ENCODE results near the gene SUCO.
"Not testable (repeated sequence)": the region's sequence is repeated elsewhere in the genome, so short reads cannot be mapped to it uniquely, and the experiment has no call there.

The SUCO gene, protein sequence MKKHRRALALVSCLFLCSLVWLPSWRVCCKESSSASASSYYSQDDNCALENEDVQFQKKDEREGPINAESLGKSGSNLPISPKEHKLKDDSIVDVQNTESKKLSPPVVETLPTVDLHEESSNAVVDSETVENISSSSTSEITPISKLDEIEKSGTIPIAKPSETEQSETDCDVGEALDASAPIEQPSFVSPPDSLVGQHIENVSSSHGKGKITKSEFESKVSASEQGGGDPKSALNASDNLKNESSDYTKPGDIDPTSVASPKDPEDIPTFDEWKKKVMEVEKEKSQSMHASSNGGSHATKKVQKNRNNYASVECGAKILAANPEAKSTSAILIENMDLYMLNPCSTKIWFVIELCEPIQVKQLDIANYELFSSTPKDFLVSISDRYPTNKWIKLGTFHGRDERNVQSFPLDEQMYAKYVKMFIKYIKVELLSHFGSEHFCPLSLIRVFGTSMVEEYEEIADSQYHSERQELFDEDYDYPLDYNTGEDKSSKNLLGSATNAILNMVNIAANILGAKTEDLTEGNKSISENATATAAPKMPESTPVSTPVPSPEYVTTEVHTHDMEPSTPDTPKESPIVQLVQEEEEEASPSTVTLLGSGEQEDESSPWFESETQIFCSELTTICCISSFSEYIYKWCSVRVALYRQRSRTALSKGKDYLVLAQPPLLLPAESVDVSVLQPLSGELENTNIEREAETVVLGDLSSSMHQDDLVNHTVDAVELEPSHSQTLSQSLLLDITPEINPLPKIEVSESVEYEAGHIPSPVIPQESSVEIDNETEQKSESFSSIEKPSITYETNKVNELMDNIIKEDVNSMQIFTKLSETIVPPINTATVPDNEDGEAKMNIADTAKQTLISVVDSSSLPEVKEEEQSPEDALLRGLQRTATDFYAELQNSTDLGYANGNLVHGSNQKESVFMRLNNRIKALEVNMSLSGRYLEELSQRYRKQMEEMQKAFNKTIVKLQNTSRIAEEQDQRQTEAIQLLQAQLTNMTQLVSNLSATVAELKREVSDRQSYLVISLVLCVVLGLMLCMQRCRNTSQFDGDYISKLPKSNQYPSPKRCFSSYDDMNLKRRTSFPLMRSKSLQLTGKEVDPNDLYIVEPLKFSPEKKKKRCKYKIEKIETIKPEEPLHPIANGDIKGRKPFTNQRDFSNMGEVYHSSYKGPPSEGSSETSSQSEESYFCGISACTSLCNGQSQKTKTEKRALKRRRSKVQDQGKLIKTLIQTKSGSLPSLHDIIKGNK (N-terminal part only)

GRCh38 chr1:172532700-172533512, at the start of gene SUCO:
Gene SUCO (plus strand): TSS chr1:172533150. CDS start chr1:172533436, 286 bp downstream.
- peak; percentile 100 for DNase-seq

GRCh38 chr1:172483448-172483847, 49.5 kb upstream of the SUCO start:
- no peak for DNase-seq

- peak; percentile 32 to 63 for DNase-seq
Measured at GRCh38 chr1:172484252-172484651, 48.7 kb upstream of the SUCO start.

- DNase-seq, result peak; percentile 47 to 69
Measured at GRCh38 chr1:172485626-172486025, 47.3 kb upstream of the SUCO start.

- no peak for DNase-seq
Measured at GRCh38 chr1:172486805-172487454, 46.0 kb upstream of the SUCO start.

DNA sequence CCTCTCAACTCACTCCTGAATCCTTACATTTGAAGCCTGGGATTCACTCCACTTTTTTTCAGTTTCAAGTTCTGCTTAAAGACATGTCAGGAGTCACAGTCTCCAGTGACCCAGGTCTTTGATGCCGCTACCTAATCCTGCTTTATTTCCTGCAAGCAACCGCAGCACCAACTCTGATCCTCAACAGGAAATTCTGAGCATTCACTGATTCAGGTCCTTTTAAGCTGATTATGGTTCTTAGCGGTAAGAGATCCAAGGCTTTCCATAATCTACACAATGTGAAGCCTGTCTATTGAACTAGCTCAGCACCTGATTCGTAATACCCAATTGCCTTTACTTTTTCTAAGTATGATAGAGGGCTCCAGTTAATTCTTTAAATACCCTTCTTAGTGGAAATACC, 45.4 kb upstream of the SUCO start:
- DNase-seq, result no peak

- DNase-seq, result no peak
Measured at GRCh38 chr1:172488393-172488792, 44.6 kb upstream of the SUCO start.

GRCh38 chr1:172489847-172490246, 43.1 kb upstream of the SUCO start:
- no peak for DNase-seq

- no peak for DNase-seq
Measured at GRCh38 chr1:172492421-172492820, 40.5 kb upstream of the SUCO start.

DNA sequence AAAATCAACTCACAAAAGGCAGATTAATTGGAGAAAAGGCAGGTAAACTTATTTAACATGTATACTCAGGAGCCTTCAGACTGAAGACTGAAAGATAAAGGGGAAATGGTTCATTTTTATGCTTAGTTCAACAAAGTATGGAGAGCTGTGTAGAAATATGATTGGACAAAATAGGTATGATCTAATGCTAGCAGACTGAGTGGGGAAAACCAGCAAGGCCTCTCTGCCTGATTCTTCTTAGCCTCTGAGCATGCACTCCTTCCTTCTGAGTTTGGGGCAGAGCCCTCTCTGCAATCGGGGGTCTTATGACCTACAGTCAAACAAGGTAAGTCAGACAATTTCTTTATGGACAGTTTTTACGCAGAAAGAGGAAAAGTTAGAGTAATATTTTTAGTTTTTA, 38.8 kb upstream of the SUCO start:
- no peak for DNase-seq

DNA sequence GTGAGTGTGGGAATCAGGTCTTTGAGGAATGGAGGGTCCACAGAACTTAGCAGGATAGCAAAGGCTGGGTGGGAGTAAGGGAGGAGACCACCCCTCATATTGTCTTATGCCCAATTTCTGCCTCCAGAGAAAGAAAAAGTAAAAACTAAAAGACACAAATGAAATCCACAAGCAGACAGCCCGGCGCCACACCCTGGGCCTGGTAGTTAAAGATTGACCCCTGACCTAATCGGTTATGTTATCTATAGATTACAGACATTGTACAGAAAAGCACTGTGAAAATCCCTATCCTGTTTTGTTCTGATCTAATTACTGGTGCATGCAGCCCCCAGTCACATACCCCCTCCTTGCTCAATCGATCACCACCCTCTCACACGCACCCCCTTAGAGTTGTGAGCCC, 36.8 kb upstream of the SUCO start:
- DNase-seq, result not testable (repeated sequence)

DNA sequence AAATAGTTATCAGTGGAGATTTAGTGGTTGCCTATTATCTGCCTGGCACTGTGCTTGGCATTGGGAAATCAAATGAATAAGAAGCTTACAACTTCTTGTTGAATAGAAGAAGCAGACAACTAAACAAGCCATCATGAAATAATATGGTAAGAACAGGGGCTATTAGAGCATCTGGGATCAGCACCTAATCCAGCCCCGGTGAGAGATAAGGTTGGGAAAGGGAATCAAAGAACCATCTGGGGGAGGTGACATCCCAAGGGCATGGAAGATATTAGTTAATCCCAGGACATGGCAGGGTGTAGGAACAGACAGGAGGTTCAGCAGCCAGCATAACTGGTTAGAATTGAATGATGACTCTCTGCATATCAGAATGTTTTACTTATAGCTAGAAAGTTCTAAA, 36.3 kb upstream of the SUCO start:
- DNase-seq, result no peak

DNA sequence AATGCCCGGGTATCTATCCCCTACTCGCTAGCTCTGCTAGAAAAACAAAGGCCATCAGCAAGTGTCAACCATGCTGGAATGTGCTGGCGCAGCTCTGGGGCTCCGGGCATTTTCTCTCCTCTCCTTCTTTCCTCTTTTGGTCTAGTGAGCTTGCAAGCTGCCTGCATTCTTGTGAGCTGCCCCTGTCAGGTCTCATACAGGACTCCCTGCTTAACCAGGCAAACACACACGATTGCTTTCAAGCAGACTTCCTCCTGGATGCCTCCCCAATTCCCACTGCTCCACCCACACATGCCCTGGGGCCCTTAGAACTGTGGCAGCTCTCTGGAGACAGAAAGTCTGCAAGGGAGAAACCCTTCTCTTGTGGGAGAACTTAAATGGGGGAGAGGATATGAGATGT, 35.7 kb upstream of the SUCO start:
- DNase-seq, result peak; percentile 45 to 65

DNA sequence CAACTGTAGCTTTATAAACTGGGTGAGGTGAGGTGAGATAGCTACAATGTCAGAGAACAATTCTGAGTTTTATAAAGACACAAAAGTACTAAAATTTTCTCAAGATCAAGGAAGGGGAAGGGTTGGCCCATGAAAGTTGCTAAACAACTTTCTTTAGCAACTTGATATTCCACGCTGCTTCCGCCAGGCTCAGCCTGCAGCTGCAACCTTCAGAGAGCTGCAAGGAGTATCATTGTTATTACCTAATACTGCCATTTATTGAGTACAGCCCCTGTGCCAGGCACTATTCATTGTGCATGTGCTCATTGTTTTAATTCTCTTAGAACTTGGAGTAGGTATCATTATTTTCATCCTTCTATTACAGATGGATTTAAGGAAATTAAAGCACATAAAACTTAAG, 34.1 kb upstream of the SUCO start:
- no peak for DNase-seq

DNA sequence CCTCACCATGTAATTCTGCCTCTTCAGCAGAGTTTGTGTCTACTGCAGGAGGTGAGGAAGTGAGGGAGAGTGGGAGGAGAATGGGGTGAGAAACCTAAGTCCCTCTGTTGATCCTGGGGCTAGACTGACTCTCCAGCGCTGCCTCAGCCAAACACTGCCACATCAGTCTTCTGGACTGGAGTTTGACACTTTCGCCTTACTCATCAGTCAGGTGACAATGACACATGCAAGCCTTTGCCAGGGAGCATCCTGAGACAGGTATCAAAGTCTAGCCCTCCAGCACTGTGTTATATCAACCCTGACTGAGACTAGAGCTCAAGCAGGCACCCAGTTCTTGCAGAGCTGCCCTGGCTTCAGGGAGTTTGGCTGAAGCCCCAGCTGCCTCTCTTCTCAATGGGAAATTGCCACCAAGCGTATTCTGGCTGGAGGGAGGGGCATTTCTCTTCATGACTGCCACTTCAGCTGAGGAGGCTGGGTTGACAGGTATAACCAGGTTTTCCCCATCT, 33.3 kb upstream of the SUCO start:
- DNase-seq, result no peak

- DNase-seq, result no peak
Measured at GRCh38 chr1:172500207-172500606, 32.7 kb upstream of the SUCO start.

DNA sequence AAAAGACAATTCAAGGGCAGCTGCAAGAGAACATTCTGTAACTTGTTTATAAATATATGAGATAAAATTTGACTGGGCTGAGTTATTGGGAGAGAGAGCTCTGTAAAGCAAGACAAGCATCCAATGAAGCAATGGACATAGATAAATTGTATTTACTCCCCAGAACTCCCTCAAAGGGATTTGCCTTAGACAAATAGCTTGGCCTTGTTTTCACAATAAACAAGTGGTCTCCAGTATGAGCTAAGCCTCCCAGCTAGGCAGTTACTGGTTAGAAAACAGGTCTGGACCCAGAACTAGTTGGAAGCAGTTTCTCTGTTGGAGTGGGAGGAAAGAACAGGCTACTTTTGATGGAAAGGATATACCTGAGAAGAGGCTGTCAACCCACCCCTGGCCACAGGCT, 25.2 kb upstream of the SUCO start:
- no peak for DNase-seq

DNA sequence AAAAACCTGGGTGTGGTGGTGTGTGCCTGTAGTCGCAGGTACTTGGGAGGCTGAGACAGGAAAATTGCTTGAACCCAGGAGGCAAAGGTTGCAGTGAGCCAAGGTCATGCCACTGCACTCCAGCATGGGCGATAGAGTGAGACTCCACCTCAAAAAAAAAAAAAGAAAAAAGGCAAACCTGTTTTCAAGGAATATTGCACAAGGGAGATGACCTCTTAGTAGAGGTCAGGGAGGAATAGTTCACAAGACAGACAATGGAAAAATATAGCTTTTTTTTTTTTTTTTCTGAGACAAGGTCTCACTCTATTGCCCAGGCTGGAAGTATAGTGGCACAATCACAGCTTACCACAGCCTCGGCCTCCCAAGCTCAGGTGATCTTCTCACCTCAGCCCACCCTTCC, 22.5 kb upstream of the SUCO start:
- DNase-seq, result no peak

- DNase-seq, result no peak
Measured at GRCh38 chr1:172512591-172512990, 20.4 kb upstream of the SUCO start.

DNA sequence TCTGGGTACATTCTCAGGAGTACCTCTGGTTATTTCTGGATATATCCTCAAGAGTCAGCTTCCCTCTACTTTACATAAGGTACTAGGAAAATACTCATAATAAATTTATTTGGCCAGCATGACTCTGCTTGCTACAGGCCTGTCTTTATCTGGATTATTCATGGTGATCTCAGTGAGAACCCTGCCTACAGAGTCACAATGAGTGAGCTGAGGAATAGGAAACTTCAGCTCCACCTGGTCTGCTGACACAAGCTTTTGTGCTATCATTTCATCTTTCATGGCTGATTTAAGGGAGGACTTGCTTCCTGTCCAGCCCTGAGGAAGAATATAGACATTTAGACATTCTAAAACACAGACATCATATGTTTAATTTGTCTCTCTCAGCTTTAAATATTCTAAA, 19.5 kb upstream of the SUCO start:
- DNase-seq, result no peak

- DNase-seq, result no peak
Measured at GRCh38 chr1:172514108-172514507, 18.8 kb upstream of the SUCO start.

GRCh38 chr1:172515436-172515835, 17.5 kb upstream of the SUCO start:
- DNase-seq, result no peak
